Fibroblast of lung (primary cell): Measurements from ENCODE around the gene RTP3. TPM values are rescaled to one million over a fixed set of nuclear protein-coding genes. Genes with fewer than 3 reads are reported as not detected.

Experiments used
- DNase-seq, 2 donors: peaks; one replicate each; pipeline versions ENCODE4 v3.0.0 to v3.0.0-alpha.2; 2010; ENCODE audit warnings: low read depth in 2 of 2
- H2AFZ ChIP-seq: 2 replicates; pipeline ENCODE4 v1.5.1; 2012; ENCODE audit warnings: low read length, control low read depth, inconsistent platforms
- H3K27ac ChIP-seq: 2 replicates; pipeline ENCODE4 v1.5.1; 2011; ENCODE audit warnings: low read length, control low read depth; ENCODE audit not compliant: insufficient read depth
- H3K27me3 ChIP-seq: 2 replicates; pipeline ENCODE4 v1.5.1; 2011; ENCODE audit warnings: mild to moderate bottlenecking, low read length; ENCODE audit not compliant: control insufficient read depth, insufficient read depth
- H3K36me3 ChIP-seq: 2 replicates; pipeline ENCODE4 v1.5.1; 2011; ENCODE audit warnings: low read length; ENCODE audit not compliant: control insufficient read depth, insufficient read depth
- H3K4me1 ChIP-seq: 2 replicates; pipeline ENCODE4 v1.5.1; 2011; ENCODE audit warnings: low read length; ENCODE audit not compliant: control insufficient read depth, insufficient read depth; ENCODE audit errors: extremely low read depth
- H3K4me2 ChIP-seq: 2 replicates; pipeline ENCODE4 v1.5.1; 2011; ENCODE audit warnings: low read length, control low read depth; ENCODE audit not compliant: insufficient read depth; ENCODE audit errors: extremely low read depth
- H3K4me3 ChIP-seq, 4 experiments: fragments of 200-600 bp in 1 of 4; sonication (generic) in 1 of 4; replicated peaks in 1 of 4; 2 replicates each; pipeline ENCODE4 v1.5.1; 2011 to 2016; ENCODE audit warnings: low read length in 4 of 4, low read depth in 3 of 4, mild to moderate bottlenecking in 3 of 4, control low read depth in 2 of 4, inconsistent platforms in 1 of 4, mixed read lengths in 1 of 4; ENCODE audit not compliant: insufficient read depth in 1 of 4; ENCODE audit errors: control extremely low read depth in 1 of 4
- H3K79me2 ChIP-seq: 2 replicates; pipeline ENCODE4 v1.5.1; 2012; ENCODE audit warnings: mild to moderate bottlenecking, low read length, inconsistent platforms; ENCODE audit not compliant: control insufficient read depth, insufficient read depth
- H3K9ac ChIP-seq: 2 replicates; pipeline ENCODE4 v1.5.1; 2011; ENCODE audit warnings: mild to moderate bottlenecking, low read length, control low read depth; ENCODE audit not compliant: insufficient read depth
- H3K9me3 ChIP-seq: 2 replicates; pipeline ENCODE4 v1.5.1; 2012; ENCODE audit warnings: low read depth, low read length; ENCODE audit not compliant: control insufficient read depth, insufficient read depth
- H4K20me1 ChIP-seq: 2 replicates; pipeline ENCODE4 v1.5.1; 2011; ENCODE audit warnings: low read length; ENCODE audit not compliant: control insufficient read depth, insufficient read depth; ENCODE audit errors: extremely low read depth
- EZH2 ChIP-seq: IDR thresholded peaks from 2 replicates; pipeline ENCODE4 v1.5.1; 2012; ENCODE audit warnings: low read length, control low read depth, mild to moderate bottlenecking; ENCODE audit errors: missing control alignments
- polyA plus RNA-seq, 2 donors: library from polyadenylated mRNA; depleted of rRNA in 1 of 2; stranded (reverse) in 1 of 2; unstranded in 1 of 2; fragments of >200 nt; gene quantifications; 2 replicates each; pipeline ENCODE4 v1.2.1, GENCODE V29; 2011 to 2012; ENCODE audit warnings: missing spikeins in 1 of 2
- total RNA-seq: library from RNA; depleted of rRNA; stranded (reverse); fragments of >200 nt; gene quantifications from 2 replicates; pipeline ENCODE4 v1.2.1, GENCODE V29; 2014
- TF ChIP-seq, protein P1 (sequence below), 2 donors: IDR thresholded peaks in 1 of 2; conservative IDR thresholded peaks in 1 of 2; 1 replicate in 1 of 2; 2 replicates in 1 of 2; pipeline ENCODE4 v1.5.1; 2011 to 2012; ENCODE audit warnings: low read length in 2 of 2, control low read depth in 1 of 2, inconsistent platforms in 1 of 2, low read depth in 1 of 2, mild to moderate bottlenecking in 1 of 2

Gene RTP3
- total and polyA plus RNA-seq, 2 donors (not counting 1 experiment from before 2014, with no cell fraction given) = not detected

GRCh38 chr3:46482632-46483350, 15.0 kb upstream of the RTP3 start:
- no peak overlapping the region for H2AFZ ChIP-seq
- H3K9me3 ChIP-seq = no peaks in the 10 kb centered on the region
- no peaks in the 10 kb centered on the region for H4K20me1 ChIP-seq
- peak; percentile 31 to 91 for DNase-seq
- H3K79me2 ChIP-seq = no peaks in the 10 kb centered on the region
- no peak for TF ChIP-seq EZH2
- TF ChIP-seq, protein P1, sequence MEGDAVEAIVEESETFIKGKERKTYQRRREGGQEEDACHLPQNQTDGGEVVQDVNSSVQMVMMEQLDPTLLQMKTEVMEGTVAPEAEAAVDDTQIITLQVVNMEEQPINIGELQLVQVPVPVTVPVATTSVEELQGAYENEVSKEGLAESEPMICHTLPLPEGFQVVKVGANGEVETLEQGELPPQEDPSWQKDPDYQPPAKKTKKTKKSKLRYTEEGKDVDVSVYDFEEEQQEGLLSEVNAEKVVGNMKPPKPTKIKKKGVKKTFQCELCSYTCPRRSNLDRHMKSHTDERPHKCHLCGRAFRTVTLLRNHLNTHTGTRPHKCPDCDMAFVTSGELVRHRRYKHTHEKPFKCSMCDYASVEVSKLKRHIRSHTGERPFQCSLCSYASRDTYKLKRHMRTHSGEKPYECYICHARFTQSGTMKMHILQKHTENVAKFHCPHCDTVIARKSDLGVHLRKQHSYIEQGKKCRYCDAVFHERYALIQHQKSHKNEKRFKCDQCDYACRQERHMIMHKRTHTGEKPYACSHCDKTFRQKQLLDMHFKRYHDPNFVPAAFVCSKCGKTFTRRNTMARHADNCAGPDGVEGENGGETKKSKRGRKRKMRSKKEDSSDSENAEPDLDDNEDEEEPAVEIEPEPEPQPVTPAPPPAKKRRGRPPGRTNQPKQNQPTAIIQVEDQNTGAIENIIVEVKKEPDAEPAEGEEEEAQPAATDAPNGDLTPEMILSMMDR (conservative IDR thresholded peaks at IDR 0.05 in 1 of 2, IDR thresholded peaks at IDR 0.05 in 1 of 2; ENCODE audit: low read depth in 1 of 2, low read length in 2 of 2) = no peak
- no peak overlapping the region for H3K4me2 ChIP-seq
- no peaks in the 10 kb centered on the region for H3K4me1 ChIP-seq
- H3K36me3 ChIP-seq = no peaks in the 10 kb centered on the region
- no peak overlapping the region for H3K4me3 ChIP-seq
- H3K27ac ChIP-seq = no peak overlapping the region
- peaks cover 3% of the 10 kb centered on the region for H3K27me3 ChIP-seq
- H3K9ac ChIP-seq = no peak overlapping the region

DNA sequence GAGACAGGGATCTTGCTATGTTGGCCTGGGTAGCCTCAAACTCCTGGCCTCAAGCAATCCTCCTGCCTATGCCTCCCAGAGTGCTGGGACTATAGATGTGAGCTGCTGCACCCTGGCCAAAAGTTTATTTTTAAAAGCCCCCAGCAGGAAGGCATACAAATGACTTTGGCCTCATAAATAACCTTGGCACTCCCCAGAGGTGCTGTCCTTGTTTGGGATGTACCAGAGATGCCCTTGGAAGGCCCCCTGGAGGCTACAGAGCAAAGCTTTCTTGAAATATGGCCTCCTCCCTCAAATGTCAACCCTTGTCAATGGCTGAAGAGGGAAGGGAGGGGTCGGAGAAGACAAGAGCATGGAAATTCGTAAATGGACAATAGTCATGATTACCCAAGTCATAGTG, 14.0 kb upstream of the RTP3 start:
- no peak for TF ChIP-seq EZH2
- TF ChIP-seq, protein P1 (conservative IDR thresholded peaks at IDR 0.05 in 1 of 2, IDR thresholded peaks at IDR 0.05 in 1 of 2; ENCODE audit: low read depth in 1 of 2, low read length in 2 of 2) = no peak
- no peaks in the 10 kb centered on the region for H3K27me3 ChIP-seq
- no peak overlapping the region for H3K9ac ChIP-seq
- no peaks in the 10 kb centered on the region for H3K4me1 ChIP-seq
- no peaks in the 10 kb centered on the region for H3K79me2 ChIP-seq
- no peak overlapping the region for H2AFZ ChIP-seq
- H3K36me3 ChIP-seq = no peaks in the 10 kb centered on the region
- H3K9me3 ChIP-seq = no peaks in the 10 kb centered on the region
- no peaks in the 10 kb centered on the region for H4K20me1 ChIP-seq
- H3K4me3 ChIP-seq = no peak overlapping the region
- no peak for DNase-seq
- H3K27ac ChIP-seq = no peak overlapping the region
- no peak overlapping the region for H3K4me2 ChIP-seq

GRCh38 chr3:46484388-46484787, 13.4 kb upstream of the RTP3 start:
- no peak for DNase-seq
- H4K20me1 ChIP-seq = no peaks in the 10 kb centered on the region
- no peaks in the 10 kb centered on the region for H3K79me2 ChIP-seq
- no peaks in the 10 kb centered on the region for H3K36me3 ChIP-seq
- no peak overlapping the region for H3K27ac ChIP-seq
- H2AFZ ChIP-seq = no peak overlapping the region
- no peak overlapping the region for H3K9ac ChIP-seq
- H3K4me1 ChIP-seq = peaks cover 3% of the 10 kb centered on the region
- TF ChIP-seq, protein P1 (conservative IDR thresholded peaks at IDR 0.05 in 1 of 2, IDR thresholded peaks at IDR 0.05 in 1 of 2; ENCODE audit: low read depth in 1 of 2, low read length in 2 of 2) = no peak
- no peak for TF ChIP-seq EZH2
- no peaks in the 10 kb centered on the region for H3K9me3 ChIP-seq
- H3K27me3 ChIP-seq = no peaks in the 10 kb centered on the region
- no peak overlapping the region for H3K4me2 ChIP-seq
- H3K4me3 ChIP-seq = no peak overlapping the region
